ENCODE results near the gene CGN.

GRCh38 chr1:151526735-151527525, 15.7 kb downstream of the CGN start:
- TF ChIP-seq FOXP1 (IDR thresholded peaks at IDR 0.05) (no peak), FOXP1 (CRISPR knock-in tag; IDR thresholded peaks at IDR 0.05) (no peak), POLR2A (IDR thresholded peaks at IDR 0.05; ENCODE audit: insufficient read depth in 1 of 2, low read depth in 2 of 2, low read length in 2 of 2) (no peak), MAX (IDR thresholded peaks at IDR 0.05) (no peak), PHF21A (CRISPR knock-in tag; IDR thresholded peaks at IDR 0.05) (no peak), CENPT (CRISPR knock-in tag; IDR thresholded peaks at IDR 0.05; ENCODE audit: low read depth) (no peak)
- TF ChIP-seq, protein P1, sequence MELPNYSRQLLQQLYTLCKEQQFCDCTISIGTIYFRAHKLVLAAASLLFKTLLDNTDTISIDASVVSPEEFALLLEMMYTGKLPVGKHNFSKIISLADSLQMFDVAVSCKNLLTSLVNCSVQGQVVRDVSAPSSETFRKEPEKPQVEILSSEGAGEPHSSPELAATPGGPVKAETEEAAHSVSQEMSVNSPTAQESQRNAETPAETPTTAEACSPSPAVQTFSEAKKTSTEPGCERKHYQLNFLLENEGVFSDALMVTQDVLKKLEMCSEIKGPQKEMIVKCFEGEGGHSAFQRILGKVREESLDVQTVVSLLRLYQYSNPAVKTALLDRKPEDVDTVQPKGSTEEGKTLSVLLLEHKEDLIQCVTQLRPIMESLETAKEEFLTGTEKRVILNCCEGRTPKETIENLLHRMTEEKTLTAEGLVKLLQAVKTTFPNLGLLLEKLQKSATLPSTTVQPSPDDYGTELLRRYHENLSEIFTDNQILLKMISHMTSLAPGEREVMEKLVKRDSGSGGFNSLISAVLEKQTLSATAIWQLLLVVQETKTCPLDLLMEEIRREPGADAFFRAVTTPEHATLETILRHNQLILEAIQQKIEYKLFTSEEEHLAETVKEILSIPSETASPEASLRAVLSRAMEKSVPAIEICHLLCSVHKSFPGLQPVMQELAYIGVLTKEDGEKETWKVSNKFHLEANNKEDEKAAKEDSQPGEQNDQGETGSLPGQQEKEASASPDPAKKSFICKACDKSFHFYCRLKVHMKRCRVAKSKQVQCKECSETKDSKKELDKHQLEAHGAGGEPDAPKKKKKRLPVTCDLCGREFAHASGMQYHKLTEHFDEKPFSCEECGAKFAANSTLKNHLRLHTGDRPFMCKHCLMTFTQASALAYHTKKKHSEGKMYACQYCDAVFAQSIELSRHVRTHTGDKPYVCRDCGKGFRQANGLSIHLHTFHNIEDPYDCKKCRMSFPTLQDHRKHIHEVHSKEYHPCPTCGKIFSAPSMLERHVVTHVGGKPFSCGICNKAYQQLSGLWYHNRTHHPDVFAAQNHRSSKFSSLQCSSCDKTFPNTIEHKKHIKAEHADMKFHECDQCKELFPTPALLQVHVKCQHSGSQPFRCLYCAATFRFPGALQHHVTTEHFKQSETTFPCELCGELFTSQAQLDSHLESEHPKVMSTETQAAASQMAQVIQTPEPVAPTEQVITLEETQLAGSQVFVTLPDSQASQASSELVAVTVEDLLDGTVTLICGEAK (IDR thresholded peaks at IDR 0.05) = no peak
- TF ChIP-seq, protein P1 (CRISPR knock-in tag; IDR thresholded peaks at IDR 0.05) = no peak
